DMS 273 (cell line): ENCODE data around the gene MAK.

Experiments
- DNase-seq: peaks from one replicate; lab custom pipeline; 2025; ENCODE audit not compliant: unreplicated experiment; lab: John Stamatoyannopoulos, UW

The MAK gene

GRCh38 chr6:10725716-10726115, 112.6 kb downstream of the MAK start:
- DNase-seq: no peak

- DNase-seq: no peak
Measured at GRCh38 chr6:10725044-10725443, 113.3 kb downstream of the MAK start.

GRCh38 chr6:10723567-10723881, 114.8 kb downstream of the MAK start:
- DNase-seq: no peak

- peak; percentile 97 for DNase-seq
Measured at GRCh38 chr6:10722820-10723566, 115.3 kb downstream of the MAK start, which contains the start of gene TMEM14C. Gene TMEM14C (plus strand): TSS chr6:10723070. CDS start chr6:10724614, 1,544 bp downstream.

GRCh38 chr6:10722570-10722819, 115.8 kb downstream of the MAK start:
- DNase-seq: no peak

- no peak for DNase-seq
Measured at GRCh38 chr6:10721850-10722569, 116.3 kb downstream of the MAK start.

GRCh38 chr6:10720960-10721849, 117.1 kb downstream of the MAK start:
- peak; percentile 37 for DNase-seq

- peak; percentile 74 for DNase-seq
Measured at GRCh38 chr6:10720265-10720959, 117.9 kb downstream of the MAK start.

- no peak for DNase-seq
Measured at GRCh38 chr6:10719964-10720264, 118.4 kb downstream of the MAK start.

- DNase-seq: peak; percentile 50
Measured at GRCh38 chr6:10719296-10719963, 118.9 kb downstream of the MAK start.

- DNase-seq: no peak
Measured at GRCh38 chr6:10713962-10714361, 124.4 kb downstream of the MAK start.
